Loucy (cell line): ENCODE results near the gene HOXD11.

Experiments
- H2AFZ ChIP-seq: fragments of 200-600 bp; sonication (generic); 2 replicates; pipeline ENCODE4 v1.6.0; 2016; ENCODE audit warnings: antibody characterized with exemption, mild to moderate bottlenecking, low read length, moderate library complexity
- H3F3A ChIP-seq: fragments of 200-600 bp; 2 replicates; pipeline ENCODE4 v1.6.0; 2016; ENCODE audit warnings: antibody characterized with exemption, low read depth, mild to moderate bottlenecking
- H3K27me3 ChIP-seq: fragments of 200-600 bp; sonication (generic); 2 replicates; pipeline ENCODE4 v1.6.1; 2014; ENCODE audit warnings: low read length, mild to moderate bottlenecking; ENCODE audit not compliant: insufficient read depth, poor library complexity, severe bottlenecking
- H3K36me3 ChIP-seq: fragments of 200-600 bp; sonication (generic); 2 replicates; pipeline ENCODE4 v1.6.1; 2016; ENCODE audit warnings: low read length; ENCODE audit not compliant: insufficient read depth
- H3K4me1 ChIP-seq: fragments of 200-600 bp; sonication (generic); 2 replicates; pipeline ENCODE4 v1.5.1; 2014; ENCODE audit warnings: low read length, mild to moderate bottlenecking; ENCODE audit not compliant: insufficient read depth, poor library complexity, severe bottlenecking
- H3K4me2 ChIP-seq: fragments of 200-600 bp; sonication (generic); 2 replicates; pipeline ENCODE4 v1.6.0; 2014; ENCODE audit warnings: antibody characterized with exemption, low read length, low read depth, mild to moderate bottlenecking; ENCODE audit not compliant: poor library complexity, severe bottlenecking
- H3K4me3 ChIP-seq: fragments of 200-600 bp; sonication (generic); 2 replicates; pipeline ENCODE4 v1.5.1; 2014; ENCODE audit warnings: low read length, mild to moderate bottlenecking, mixed read lengths; ENCODE audit not compliant: poor library complexity, severe bottlenecking
- H3K79me2 ChIP-seq: fragments of 200-600 bp; sonication (generic); 2 replicates; pipeline ENCODE4 v1.6.1; 2014; ENCODE audit warnings: low read length; ENCODE audit not compliant: insufficient read depth
- H3K9ac ChIP-seq: fragments of 200-600 bp; sonication (generic); 2 replicates; pipeline ENCODE4 v1.6.0; 2014; ENCODE audit warnings: mild to moderate bottlenecking, low read depth, low read length, moderate library complexity; ENCODE audit not compliant: poor library complexity, severe bottlenecking
- H3K9me2 ChIP-seq: fragments of 200-600 bp; sonication (generic); replicated peaks from 2 replicates; pipeline ENCODE4 v1.6.1; 2016; ENCODE audit warnings: low read depth, low read length, mixed read lengths
- H3K9me3 ChIP-seq: fragments of 200-600 bp; sonication (generic); 2 replicates; pipeline ENCODE4 v1.6.1; 2014; ENCODE audit warnings: mild to moderate bottlenecking, antibody characterized with exemption, low read length, low read depth; ENCODE audit not compliant: insufficient read depth
- H4K20me1 ChIP-seq: fragments of 200-600 bp; sonication (generic); 2 replicates; pipeline ENCODE4 v1.6.0; 2014; ENCODE audit warnings: antibody characterized with exemption, low read length, mild to moderate bottlenecking; ENCODE audit not compliant: insufficient read depth, poor library complexity, severe bottlenecking
- EZH2phosphoT487 ChIP-seq: fragments of 200-600 bp; IDR thresholded peaks from 2 replicates; pipeline ENCODE4 v1.6.1; 2018; ENCODE audit warnings: antibody characterized with exemption, mild to moderate bottlenecking, moderate library complexity, borderline replicate concordance
- TF ChIP-seq, protein P1 (sequence below): fragments of 200-600 bp; sonication (generic); conservative IDR thresholded peaks from 2 replicates; pipeline ENCODE4 v1.5.1; 2014; ENCODE audit warnings: mild to moderate bottlenecking, antibody characterized with exemption, low read length

Gene HOXD11

GRCh38 chr2:176124947-176125771, 18.1 kb downstream of the HOXD11 start:
- H3K9me2 ChIP-seq: no peaks in the 10 kb centered on the region
- no peaks in the 10 kb centered on the region for H4K20me1 ChIP-seq
- no peaks in the 10 kb centered on the region for H3F3A ChIP-seq
- no peak overlapping the region for H3K4me3 ChIP-seq
- peaks cover 4% of the 10 kb centered on the region for H3K27me3 ChIP-seq
- TF ChIP-seq, protein P1, sequence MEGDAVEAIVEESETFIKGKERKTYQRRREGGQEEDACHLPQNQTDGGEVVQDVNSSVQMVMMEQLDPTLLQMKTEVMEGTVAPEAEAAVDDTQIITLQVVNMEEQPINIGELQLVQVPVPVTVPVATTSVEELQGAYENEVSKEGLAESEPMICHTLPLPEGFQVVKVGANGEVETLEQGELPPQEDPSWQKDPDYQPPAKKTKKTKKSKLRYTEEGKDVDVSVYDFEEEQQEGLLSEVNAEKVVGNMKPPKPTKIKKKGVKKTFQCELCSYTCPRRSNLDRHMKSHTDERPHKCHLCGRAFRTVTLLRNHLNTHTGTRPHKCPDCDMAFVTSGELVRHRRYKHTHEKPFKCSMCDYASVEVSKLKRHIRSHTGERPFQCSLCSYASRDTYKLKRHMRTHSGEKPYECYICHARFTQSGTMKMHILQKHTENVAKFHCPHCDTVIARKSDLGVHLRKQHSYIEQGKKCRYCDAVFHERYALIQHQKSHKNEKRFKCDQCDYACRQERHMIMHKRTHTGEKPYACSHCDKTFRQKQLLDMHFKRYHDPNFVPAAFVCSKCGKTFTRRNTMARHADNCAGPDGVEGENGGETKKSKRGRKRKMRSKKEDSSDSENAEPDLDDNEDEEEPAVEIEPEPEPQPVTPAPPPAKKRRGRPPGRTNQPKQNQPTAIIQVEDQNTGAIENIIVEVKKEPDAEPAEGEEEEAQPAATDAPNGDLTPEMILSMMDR: no peak
- no peak for TF ChIP-seq EZH2phosphoT487
- H3K79me2 ChIP-seq: no peaks in the 10 kb centered on the region
- no peak overlapping the region for H2AFZ ChIP-seq
- H3K4me1 ChIP-seq: no peaks in the 10 kb centered on the region
- H3K36me3 ChIP-seq: no peaks in the 10 kb centered on the region
- H3K9me3 ChIP-seq: no peaks in the 10 kb centered on the region
- H3K9ac ChIP-seq: no peak overlapping the region
- H3K4me2 ChIP-seq: no peak overlapping the region

- H3K4me3 ChIP-seq: no peak overlapping the region
Observed at GRCh38 chr2:176125772-176126054, 18.6 kb downstream of the HOXD11 start.

GRCh38 chr2:176126929-176127773, 20.1 kb downstream of the HOXD11 start:
- Histone ChIP-seq H3F3A (no peaks in the 10 kb centered on the region), H3K9ac (no peak overlapping the region), H3K4me1 (no peaks in the 10 kb centered on the region), H3K4me3 (peak overlapping the region; percentile 42), H2AFZ (no peak overlapping the region; the same call in 1 of the 2 replicates), H3K27me3 (no peaks in the 10 kb centered on the region), H3K79me2 (no peaks in the 10 kb centered on the region), H3K9me2 (no peaks in the 10 kb centered on the region), H3K36me3 (no peaks in the 10 kb centered on the region), H3K9me3 (no peaks in the 10 kb centered on the region), H4K20me1 (no peaks in the 10 kb centered on the region), H3K4me2 (peak overlapping the region; percentile 51)
- TF ChIP-seq, protein P1: peak; percentile 94
- TF ChIP-seq EZH2phosphoT487: no peak

More at GRCh38 chr2:176125772-176126054, 18.6 kb downstream of the HOXD11 start:
- Histone ChIP-seq H3K79me2 (no peaks in the 10 kb centered on the region), H4K20me1 (no peaks in the 10 kb centered on the region), H3K4me1 (no peaks in the 10 kb centered on the region), H3K9ac (no peak overlapping the region), H3K27me3 (no peaks in the 10 kb centered on the region), H3K36me3 (no peaks in the 10 kb centered on the region), H2AFZ (no peak overlapping the region), H3F3A (no peaks in the 10 kb centered on the region), H3K4me2 (no peak overlapping the region), H3K9me3 (no peaks in the 10 kb centered on the region), H3K9me2 (no peaks in the 10 kb centered on the region)
- no peak for TF ChIP-seq EZH2phosphoT487
- TF ChIP-seq, protein P1: no peak
